GM12872 (cell line): ENCODE data around the gene CACNB4.

Experiments
- TF ChIP-seq, protein P1 (sequence below): IDR thresholded peaks from 3 replicates; pipeline ENCODE4 v1.5.1; 2011; ENCODE audit warnings: low read depth, mild to moderate bottlenecking, low read length, moderate library complexity; ENCODE audit not compliant: insufficient read depth

CACNB4 gene

DNA sequence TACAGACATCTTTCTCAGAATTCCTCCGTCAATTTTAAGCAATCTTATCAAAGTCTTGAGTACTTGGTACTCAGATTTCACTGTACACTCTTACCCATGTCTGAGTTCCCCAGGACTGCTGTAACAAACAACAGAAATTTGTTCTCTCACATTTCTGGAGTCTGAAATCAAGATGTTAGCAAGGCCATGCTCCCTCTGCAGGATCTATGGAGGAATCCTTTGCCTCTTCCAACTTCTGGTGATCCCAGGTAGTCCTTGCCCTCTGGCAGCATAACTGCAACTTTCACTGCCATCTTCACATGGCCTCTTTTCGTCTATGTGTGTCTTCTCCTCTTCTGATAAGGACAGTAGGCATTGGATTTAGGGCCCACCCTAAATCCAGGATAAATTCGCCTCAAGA, 17.1 kb upstream of the CACNB4 start:
- TF ChIP-seq, protein P1, sequence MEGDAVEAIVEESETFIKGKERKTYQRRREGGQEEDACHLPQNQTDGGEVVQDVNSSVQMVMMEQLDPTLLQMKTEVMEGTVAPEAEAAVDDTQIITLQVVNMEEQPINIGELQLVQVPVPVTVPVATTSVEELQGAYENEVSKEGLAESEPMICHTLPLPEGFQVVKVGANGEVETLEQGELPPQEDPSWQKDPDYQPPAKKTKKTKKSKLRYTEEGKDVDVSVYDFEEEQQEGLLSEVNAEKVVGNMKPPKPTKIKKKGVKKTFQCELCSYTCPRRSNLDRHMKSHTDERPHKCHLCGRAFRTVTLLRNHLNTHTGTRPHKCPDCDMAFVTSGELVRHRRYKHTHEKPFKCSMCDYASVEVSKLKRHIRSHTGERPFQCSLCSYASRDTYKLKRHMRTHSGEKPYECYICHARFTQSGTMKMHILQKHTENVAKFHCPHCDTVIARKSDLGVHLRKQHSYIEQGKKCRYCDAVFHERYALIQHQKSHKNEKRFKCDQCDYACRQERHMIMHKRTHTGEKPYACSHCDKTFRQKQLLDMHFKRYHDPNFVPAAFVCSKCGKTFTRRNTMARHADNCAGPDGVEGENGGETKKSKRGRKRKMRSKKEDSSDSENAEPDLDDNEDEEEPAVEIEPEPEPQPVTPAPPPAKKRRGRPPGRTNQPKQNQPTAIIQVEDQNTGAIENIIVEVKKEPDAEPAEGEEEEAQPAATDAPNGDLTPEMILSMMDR, result no peak

DNA sequence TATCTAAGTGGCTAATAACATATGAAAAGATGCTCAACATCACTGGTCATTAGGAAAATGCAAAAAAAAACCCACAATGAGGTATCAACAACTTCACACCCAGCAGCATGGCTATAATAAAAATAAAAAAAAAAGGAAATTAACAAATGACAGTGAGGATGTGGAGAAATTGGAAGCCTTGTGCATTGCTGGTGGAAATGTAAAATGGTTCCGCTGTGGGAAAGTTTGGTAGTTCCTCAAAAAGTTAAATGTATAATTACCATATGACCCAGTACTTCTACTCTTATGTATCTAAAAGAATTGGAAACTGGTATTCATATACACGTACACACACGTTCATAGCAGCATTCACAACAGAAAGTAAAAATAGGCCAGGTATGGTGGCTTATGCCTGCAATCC, 15.5 kb upstream of the CACNB4 start:
- TF ChIP-seq, protein P1, result no peak

DNA sequence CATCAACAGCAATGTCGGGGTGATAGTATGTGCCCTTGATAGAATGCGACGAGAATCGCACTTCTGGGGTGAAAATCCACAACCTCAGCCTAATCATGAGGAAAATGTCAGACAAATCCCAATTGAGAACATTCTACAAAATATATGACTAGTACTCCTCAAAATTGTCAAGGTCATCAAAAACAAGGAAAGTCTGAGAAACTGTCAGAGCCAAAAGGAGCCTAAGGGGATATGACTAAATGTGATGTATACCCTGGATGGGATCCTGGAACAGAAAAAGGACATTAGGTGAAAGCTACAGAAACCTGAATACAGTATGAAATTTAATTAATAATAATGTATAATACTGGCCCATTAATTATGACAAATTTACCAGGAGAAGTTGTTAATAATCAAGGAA, 7.6 kb upstream of the CACNB4 start:
- TF ChIP-seq, protein P1, result no peak

DNA sequence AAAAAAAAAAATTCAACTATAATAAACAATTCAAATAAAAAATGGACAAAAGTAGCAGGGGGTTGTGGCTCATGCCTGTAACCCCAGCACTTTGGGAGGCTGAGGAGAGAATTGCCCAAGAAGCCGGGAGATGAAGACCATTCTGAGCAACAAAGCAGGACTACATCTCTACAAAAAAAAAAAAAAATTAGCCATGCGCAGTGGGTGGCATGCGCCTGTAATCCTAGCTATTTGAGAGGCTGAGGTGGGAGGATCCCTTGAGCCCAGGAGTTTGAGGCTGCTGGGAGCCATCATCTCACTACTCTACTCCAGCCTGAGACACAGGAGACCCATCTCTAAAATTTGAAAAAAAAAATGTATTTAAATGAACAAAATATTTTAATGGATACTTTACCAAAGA, 4.4 kb upstream of the CACNB4 start:
- TF ChIP-seq, protein P1, result no peak

DNA sequence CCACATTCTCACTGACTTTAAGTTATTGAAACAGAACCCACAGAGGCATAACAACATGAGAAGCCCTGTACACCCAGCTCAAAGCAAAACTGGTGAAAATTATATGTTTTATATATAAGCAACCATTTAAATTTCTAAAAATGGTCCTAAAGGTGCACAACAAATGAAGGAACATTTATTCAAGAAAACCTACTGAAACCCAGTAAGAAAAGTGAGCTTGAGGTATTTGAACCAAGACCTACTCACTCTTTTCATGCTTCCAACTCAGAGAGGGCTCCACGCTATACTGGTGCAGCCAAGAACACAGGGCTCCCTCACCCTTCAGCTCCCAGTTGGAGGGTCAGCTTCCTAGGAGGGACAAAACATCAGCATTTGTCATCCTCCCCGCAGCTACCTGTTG, 2.1 kb upstream of the CACNB4 start:
- TF ChIP-seq, protein P1, result no peak

DNA sequence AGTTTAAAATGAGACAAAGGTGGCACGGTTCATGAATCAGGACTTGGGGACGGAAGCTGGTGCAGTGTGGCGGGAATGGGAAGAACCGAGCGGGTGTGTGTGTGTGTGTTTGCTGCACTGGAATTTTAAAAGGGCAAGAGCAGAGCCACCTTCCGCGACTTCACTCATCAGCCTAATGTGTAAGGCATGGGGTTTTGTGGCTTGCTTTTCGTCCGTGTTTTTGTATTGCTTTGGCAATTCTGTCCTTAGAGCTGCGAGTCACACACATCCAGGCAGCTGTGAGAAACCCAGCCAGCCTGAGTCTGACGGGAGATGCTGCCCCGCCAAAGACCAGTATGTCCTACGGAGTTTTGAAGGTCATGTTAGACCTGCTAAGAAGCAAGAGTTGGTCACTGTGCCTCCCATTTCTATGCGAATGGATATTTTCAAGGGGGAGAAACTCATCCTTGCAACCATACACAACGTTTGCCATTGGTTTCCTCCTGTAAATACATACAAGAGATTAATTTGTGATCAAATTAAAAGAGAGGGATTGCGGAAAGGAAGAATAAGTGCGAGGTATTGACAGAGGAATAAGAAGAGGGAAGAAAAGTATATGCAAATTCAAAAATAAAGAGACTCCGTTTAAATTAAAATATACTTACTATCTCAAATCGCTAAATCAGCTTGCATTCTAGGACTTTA, 665 bp upstream of the CACNB4 start:
- TF ChIP-seq, protein P1, result no peak

DNA sequence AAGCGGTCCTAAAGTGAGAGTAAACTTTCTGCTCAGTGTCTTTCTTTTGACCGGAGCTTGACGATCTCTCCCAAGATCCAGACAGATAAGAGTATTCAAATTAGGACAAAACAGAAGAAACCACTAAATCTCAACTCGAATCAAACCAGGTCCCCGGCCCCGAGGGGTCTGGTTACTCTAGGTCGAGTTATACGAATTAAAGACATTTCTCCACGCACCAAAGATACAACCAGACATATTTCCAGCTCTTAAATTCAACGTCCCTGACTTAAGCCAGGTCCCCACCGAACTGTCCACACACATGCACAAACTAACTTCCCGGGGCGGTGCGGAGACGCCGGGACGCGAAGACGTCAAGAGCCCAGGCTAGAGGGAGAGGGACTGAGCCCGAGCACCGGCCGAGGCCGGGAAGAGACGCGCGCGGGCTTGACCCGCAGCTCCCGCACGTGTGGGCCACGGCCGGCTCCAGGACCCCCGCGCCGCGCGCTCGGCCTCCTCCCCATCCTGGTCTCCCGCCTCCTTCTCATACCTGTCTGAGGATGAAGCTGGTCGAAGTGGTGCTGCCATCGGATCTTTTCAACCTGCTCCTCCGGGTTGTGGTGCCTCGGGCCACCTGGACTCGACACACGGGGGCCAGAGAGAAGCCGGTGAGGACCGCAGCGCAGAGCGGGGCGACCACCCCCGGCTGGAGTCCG, 896 bp downstream of the CACNB4 start:
- TF ChIP-seq, protein P1, result no peak
